Measurements from ENCODE around the gene UNC79.

The UNC79 gene

DNA sequence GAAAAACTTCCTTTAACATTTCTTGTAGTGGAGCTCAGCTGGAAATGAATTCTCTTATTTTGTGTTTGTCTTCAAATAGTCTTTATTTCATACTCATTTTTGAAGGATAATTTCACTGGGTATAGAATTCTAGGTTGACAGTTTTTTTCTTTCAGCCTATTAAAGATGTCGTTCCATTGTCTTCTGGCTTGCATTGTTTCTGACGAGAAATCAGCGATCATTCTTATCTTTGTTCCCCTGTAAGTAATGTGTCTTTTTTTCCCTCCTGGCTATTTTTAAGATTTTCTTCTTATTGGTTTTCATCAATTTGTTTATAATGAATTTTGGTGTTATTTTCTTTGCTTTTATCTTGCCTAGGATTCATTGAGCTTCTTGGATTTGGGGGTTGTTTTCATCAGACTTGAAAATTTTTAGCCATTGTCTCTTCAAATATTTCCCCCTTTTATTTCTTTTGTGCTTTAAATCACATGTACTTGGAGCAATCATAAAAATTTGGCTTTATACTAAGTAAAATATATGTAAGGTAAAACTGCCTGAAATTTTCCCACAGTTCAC is 89.4 kb downstream of the UNC79 start (continued):
- no peak for TF ChIP-seq ZNF548 (tag by site-specific recombination; IDR thresholded peaks at IDR 0.05)
- TF ChIP-seq ZNF335 (tag by site-specific recombination; conservative IDR thresholded peaks at IDR 0.05), result no peak
- no peak for TF ChIP-seq MYNN (tag by site-specific recombination; IDR thresholded peaks at IDR 0.05; ENCODE audit: borderline replicate concordance)
- TF ChIP-seq, protein P1, sequence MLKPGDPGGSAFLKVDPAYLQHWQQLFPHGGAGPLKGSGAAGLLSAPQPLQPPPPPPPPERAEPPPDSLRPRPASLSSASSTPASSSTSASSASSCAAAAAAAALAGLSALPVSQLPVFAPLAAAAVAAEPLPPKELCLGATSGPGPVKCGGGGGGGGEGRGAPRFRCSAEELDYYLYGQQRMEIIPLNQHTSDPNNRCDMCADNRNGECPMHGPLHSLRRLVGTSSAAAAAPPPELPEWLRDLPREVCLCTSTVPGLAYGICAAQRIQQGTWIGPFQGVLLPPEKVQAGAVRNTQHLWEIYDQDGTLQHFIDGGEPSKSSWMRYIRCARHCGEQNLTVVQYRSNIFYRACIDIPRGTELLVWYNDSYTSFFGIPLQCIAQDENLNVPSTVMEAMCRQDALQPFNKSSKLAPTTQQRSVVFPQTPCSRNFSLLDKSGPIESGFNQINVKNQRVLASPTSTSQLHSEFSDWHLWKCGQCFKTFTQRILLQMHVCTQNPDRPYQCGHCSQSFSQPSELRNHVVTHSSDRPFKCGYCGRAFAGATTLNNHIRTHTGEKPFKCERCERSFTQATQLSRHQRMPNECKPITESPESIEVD (tag by site-specific recombination; IDR thresholded peaks at IDR 0.05), result no peak
- TF ChIP-seq, protein P2, sequence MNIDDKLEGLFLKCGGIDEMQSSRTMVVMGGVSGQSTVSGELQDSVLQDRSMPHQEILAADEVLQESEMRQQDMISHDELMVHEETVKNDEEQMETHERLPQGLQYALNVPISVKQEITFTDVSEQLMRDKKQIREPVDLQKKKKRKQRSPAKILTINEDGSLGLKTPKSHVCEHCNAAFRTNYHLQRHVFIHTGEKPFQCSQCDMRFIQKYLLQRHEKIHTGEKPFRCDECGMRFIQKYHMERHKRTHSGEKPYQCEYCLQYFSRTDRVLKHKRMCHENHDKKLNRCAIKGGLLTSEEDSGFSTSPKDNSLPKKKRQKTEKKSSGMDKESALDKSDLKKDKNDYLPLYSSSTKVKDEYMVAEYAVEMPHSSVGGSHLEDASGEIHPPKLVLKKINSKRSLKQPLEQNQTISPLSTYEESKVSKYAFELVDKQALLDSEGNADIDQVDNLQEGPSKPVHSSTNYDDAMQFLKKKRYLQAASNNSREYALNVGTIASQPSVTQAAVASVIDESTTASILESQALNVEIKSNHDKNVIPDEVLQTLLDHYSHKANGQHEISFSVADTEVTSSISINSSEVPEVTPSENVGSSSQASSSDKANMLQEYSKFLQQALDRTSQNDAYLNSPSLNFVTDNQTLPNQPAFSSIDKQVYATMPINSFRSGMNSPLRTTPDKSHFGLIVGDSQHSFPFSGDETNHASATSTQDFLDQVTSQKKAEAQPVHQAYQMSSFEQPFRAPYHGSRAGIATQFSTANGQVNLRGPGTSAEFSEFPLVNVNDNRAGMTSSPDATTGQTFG (tag by site-specific recombination; IDR thresholded peaks at IDR 0.05; ENCODE audit: borderline replicate concordance), result no peak
- TF ChIP-seq TCF7L2 (IDR thresholded peaks at IDR 0.05; ENCODE audit: borderline replicate concordance, low read depth, low read length), result no peak
- TF ChIP-seq BCL11A (tag by site-specific recombination; IDR thresholded peaks at IDR 0.05; ENCODE audit: low read depth), result no peak
- TF ChIP-seq, protein P3, sequence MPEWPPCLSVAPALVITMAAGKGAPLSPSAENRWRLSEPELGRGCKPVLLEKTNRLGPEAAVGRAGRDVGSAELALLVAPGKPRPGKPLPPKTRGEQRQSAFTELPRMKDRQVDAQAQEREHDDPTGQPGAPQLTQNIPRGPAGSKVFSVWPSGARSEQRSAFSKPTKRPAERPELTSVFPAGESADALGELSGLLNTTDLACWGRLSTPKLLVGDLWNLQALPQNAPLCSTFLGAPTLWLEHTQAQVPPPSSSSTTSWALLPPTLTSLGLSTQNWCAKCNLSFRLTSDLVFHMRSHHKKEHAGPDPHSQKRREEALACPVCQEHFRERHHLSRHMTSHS (tag by site-specific recombination; IDR thresholded peaks at IDR 0.05), result no peak
- TF ChIP-seq, protein P4, sequence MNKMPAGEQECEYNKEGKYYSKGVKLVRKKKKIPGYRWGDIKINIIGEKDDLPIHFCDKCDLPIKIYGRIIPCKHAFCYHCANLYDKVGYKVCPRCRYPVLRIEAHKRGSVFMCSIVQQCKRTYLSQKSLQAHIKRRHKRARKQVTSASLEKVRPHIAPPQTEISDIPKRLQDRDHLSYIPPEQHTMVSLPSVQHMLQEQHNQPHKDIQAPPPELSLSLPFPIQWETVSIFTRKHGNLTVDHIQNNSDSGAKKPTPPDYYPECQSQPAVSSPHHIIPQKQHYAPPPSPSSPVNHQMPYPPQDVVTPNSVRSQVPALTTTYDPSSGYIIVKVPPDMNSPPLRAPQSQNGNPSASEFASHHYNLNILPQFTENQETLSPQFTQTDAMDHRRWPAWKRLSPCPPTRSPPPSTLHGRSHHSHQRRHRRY (tag by site-specific recombination; IDR thresholded peaks at IDR 0.05), result no peak
- no peak for TF ChIP-seq ZNF311 (tag by site-specific recombination; IDR thresholded peaks at IDR 0.05; ENCODE audit: borderline replicate concordance)
- TF ChIP-seq ZNF404 (tag by site-specific recombination; IDR thresholded peaks at IDR 0.05), result no peak
- TF ChIP-seq ZNF510 (tag by site-specific recombination; IDR thresholded peaks at IDR 0.05; ENCODE audit: insufficient replicate concordance), result no peak
- TF ChIP-seq, protein P5, sequence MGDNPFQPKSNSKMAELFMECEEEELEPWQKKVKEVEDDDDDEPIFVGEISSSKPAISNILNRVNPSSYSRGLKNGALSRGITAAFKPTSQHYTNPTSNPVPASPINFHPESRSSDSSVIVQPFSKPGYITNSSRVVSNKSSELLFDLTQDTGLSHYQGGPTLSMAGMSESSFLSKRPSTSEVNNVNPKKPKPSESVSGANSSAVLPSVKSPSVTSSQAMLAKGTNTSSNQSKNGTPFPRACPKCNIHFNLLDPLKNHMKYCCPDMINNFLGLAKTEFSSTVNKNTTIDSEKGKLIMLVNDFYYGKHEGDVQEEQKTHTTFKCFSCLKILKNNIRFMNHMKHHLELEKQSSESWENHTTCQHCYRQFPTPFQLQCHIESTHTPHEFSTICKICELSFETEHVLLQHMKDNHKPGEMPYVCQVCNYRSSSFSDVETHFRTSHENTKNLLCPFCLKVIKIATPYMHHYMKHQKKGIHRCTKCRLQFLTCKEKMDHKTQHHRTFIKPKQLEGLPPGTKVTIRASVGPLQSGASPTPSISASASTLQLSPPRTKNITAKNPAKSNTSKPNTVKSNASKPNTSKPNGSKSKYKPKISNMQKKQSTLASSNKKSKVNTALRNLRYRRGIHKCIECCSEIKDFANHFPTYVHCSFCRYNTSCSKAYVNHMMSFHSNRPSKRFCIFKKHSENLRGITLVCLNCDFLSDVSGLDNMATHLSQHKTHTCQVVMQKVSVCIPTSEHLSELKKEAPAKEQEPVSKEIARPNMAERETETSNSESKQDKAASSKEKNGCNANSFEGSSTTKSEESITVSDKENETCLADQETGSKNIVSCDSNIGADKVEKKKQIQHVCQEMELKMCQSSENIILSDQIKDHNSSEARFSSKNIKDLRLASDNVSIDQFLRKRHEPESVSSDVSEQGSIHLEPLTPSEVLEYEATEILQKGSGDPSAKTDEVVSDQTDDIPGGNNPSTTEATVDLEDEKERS (tag by site-specific recombination; IDR thresholded peaks at IDR 0.05), result peak; percentile 88; the same call in 1 of the 2 replicates
- no peak for TF ChIP-seq ZNF121 (tag by site-specific recombination; IDR thresholded peaks at IDR 0.05)
- TF ChIP-seq, protein P6, sequence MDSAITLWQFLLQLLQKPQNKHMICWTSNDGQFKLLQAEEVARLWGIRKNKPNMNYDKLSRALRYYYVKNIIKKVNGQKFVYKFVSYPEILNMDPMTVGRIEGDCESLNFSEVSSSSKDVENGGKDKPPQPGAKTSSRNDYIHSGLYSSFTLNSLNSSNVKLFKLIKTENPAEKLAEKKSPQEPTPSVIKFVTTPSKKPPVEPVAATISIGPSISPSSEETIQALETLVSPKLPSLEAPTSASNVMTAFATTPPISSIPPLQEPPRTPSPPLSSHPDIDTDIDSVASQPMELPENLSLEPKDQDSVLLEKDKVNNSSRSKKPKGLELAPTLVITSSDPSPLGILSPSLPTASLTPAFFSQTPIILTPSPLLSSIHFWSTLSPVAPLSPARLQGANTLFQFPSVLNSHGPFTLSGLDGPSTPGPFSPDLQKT (IDR thresholded peaks at IDR 0.05; ENCODE audit: borderline replicate concordance, low read depth, low read length), result no peak
- TF ChIP-seq ZNF16 (tag by site-specific recombination; IDR thresholded peaks at IDR 0.05; ENCODE audit: low read depth), result no peak

All from HEK293 (cell line).